B cell (primary cell): ENCODE data around the gene PTPRM. TPM values are rescaled to one million over a fixed set of nuclear protein-coding genes. Genes with fewer than 3 reads are reported as not detected.

ENCODE experiments used
- ATAC-seq: fragments of 200-7000 bp; cut with Tn5 transposase; one replicate; pipeline ENCODE4 v1.10.0; 2021; ENCODE audit warnings: low read depth, mild to moderate bottlenecking, moderate number of reproducible peaks, moderate library complexity
- CTCF ChIA-PET: fragments of 350-600 bp; sonication (Branson Sonifier 250); formaldehyde crosslinking; loops from one replicate; lab custom pipeline; 2021; ENCODE audit warnings: antibody characterized with exemption, inconsistent platforms; lab: Charles Lee
- POLR2A ChIA-PET: fragments of 350-600 bp; sonication (Branson Sonifier 250); formaldehyde crosslinking; loops from one replicate; lab custom pipeline; 2021; ENCODE audit warnings: antibody characterized with exemption; lab: Charles Lee
- DNase-seq: peaks from one replicate; pipeline ENCODE4 v3.0.0; 2013
- H2AFZ ChIP-seq: 2 replicates; pipeline ENCODE4 v1.6.1; 2012; ENCODE audit warnings: mild to moderate bottlenecking, low read depth, low read length; ENCODE audit not compliant: insufficient read depth, poor library complexity, severe bottlenecking
- H3K27ac ChIP-seq, 2 donors: 1 replicate in 1 of 2; 2 replicates in 1 of 2; pipeline ENCODE4 v1.5.1; 2012 to 2013; ENCODE audit warnings: low read length in 2 of 2, mild to moderate bottlenecking in 2 of 2, moderate library complexity in 1 of 2
- H3K27me3 ChIP-seq, 4 experiments: fragments of 200-600 bp in 1 of 4; sonication (generic) in 1 of 4; replicated peaks in 1 of 4; 1 replicate in 2 of 4; 2 replicates in 2 of 4; pipeline versions ENCODE4 v1.6.1 to v1.7.0; 2013 to 2016; ENCODE audit warnings: low read length in 3 of 4, mild to moderate bottlenecking in 2 of 4, mixed read lengths in 1 of 4, moderate library complexity in 1 of 4; ENCODE audit not compliant: insufficient read depth in 4 of 4, control insufficient read depth in 3 of 4; ENCODE audit errors: control extremely low read depth in 1 of 4
- H3K36me3 ChIP-seq, 2 experiments: replicated peaks in 1 of 2; 1 replicate in 1 of 2; 2 replicates in 1 of 2; pipeline versions ENCODE4 v1.6.1 to v1.7.1; 2013; ENCODE audit warnings: low read length in 1 of 2; ENCODE audit not compliant: insufficient read depth in 2 of 2, control insufficient read depth in 1 of 2; ENCODE audit errors: control extremely low read depth in 1 of 2, extremely low read depth in 1 of 2
- H3K4me1 ChIP-seq, 2 donors: fragments of 200-600 bp in 1 of 2; sonication (generic) in 1 of 2; 1 replicate in 1 of 2; 2 replicates in 1 of 2; pipeline versions ENCODE4 v1.5.1 to v1.6.1; 2013 to 2017; ENCODE audit warnings: low read length in 2 of 2; ENCODE audit not compliant: control insufficient read depth in 2 of 2, insufficient read depth in 2 of 2
- H3K4me2 ChIP-seq: replicated peaks from 2 replicates; pipeline ENCODE3; 2012; ENCODE audit warnings: mild to moderate bottlenecking, low read depth, low read length; ENCODE audit not compliant: poor library complexity, severe bottlenecking
- H3K4me3 ChIP-seq, 5 experiments: fragments of 200-600 bp in 1 of 5; sonication (generic) in 1 of 5; 1 replicate in 3 of 5; 2 replicates in 2 of 5; pipeline versions ENCODE4 v1.5.1 to v1.7.0; 2011 to 2016; ENCODE audit warnings: low read length in 4 of 5, mild to moderate bottlenecking in 4 of 5, low read depth in 2 of 5, control low read depth in 1 of 5, moderate library complexity in 1 of 5; ENCODE audit not compliant: insufficient read depth in 1 of 5; ENCODE audit errors: control extremely low read depth in 1 of 5, extremely low read depth in 1 of 5
- H3K79me2 ChIP-seq: fragments of 200-600 bp; sonication (generic); one replicate; pipeline ENCODE4 v1.6.0; 2016; ENCODE audit warnings: low read length; ENCODE audit not compliant: control insufficient read depth, insufficient read depth
- H3K9ac ChIP-seq: fragments of 200-600 bp; sonication (generic); 2 replicates; pipeline ENCODE4 v1.6.1; 2017; ENCODE audit warnings: mild to moderate bottlenecking, low read length, moderate library complexity
- H3K9me3 ChIP-seq, 3 donors: one replicate each; pipeline versions ENCODE4 v1.6.1 to v1.7.1; 2013; ENCODE audit warnings: low read length in 2 of 3; ENCODE audit not compliant: control insufficient read depth in 2 of 3, insufficient read depth in 1 of 3; ENCODE audit errors: control extremely low read depth in 1 of 3
- H4K20me1 ChIP-seq: 2 replicates; pipeline ENCODE4 v1.6.0; 2012; ENCODE audit warnings: mild to moderate bottlenecking, low read length; ENCODE audit not compliant: insufficient read depth, control insufficient read depth, poor library complexity, severe bottlenecking
- H3K27ac Mint-ChIP-seq: one replicate; pipeline ENCODE4 v1.8.0; 2021; ENCODE audit warnings: mixed read lengths
- H3K27me3 Mint-ChIP-seq: one replicate; pipeline ENCODE4 v1.8.0; 2021; ENCODE audit warnings: mixed read lengths
- H3K4me1 Mint-ChIP-seq: one replicate; pipeline ENCODE4 v1.8.0; 2021; ENCODE audit warnings: mixed read lengths
- H3K4me3 Mint-ChIP-seq: one replicate; pipeline ENCODE4 v1.8.0; 2021; ENCODE audit warnings: mixed read lengths
- H3K9me3 Mint-ChIP-seq: one replicate; pipeline ENCODE4 v1.8.0; 2022; ENCODE audit warnings: mixed read lengths; ENCODE audit not compliant: insufficient read depth
- CTCF ChIP-seq: fragments of 200-600 bp; IDR thresholded peaks from one replicate; pipeline ENCODE4 v1.8.0; 2022; ENCODE audit warnings: antibody characterized with exemption, mild to moderate bottlenecking
- EZH2 ChIP-seq: IDR thresholded peaks from 2 replicates; pipeline ENCODE4 v1.6.1; 2012; ENCODE audit warnings: borderline replicate concordance, low read depth, mild to moderate bottlenecking, moderate library complexity, low read length; ENCODE audit not compliant: insufficient read depth, poor library complexity, severe bottlenecking
- WGBS: methylation state at CpG from one replicate; pipeline ENCODE4 v1.1.5; 2013; ENCODE audit warnings: missing lambda C conversion rate; ENCODE audit not compliant: insufficient coverage; 5-methylcytosine and 5-hydroxymethylcytosine counted together
- intact Hi-C: fragments of 100-400 bp; cut with micrococcal nuclease; formaldehyde crosslinking; loops from one replicate; pipeline ENCODE4 v1.10.0; 2022
- polyA plus RNA-seq: library from polyadenylated mRNA; depleted of rRNA; stranded (reverse); fragments of >200 nt; gene quantifications from 2 replicates; pipeline ENCODE4 v1.2.3, GENCODE V29; 2012
- total RNA-seq, 2 donors: library from RNA; stranded (reverse); fragments of 120-200 nt in 1 of 2; gene quantifications; 1 replicate in 1 of 2; 2 replicates in 1 of 2; pipeline versions ENCODE4 v1.2.3 to v1.2.4, GENCODE V29; 2013 to 2022

Gene PTPRM
- total and polyA plus RNA-seq, 2 donors (not counting 1 experiment from before 2014, with no cell fraction given), result 0.20 to 0.89 TPM

- no peak for TF ChIP-seq CTCF
- TF ChIP-seq EZH2, result no peak
- ChIA-PET CTCF (no interaction called here), POLR2A (no interaction called here)
- Histone ChIP-seq H3K4me2 (no peak overlapping the region), H3K4me1 (no peaks in the 10 kb centered on the region), H3K79me2 (no peaks in the 10 kb centered on the region), H3K9me3 (peaks cover 0 to 3% (median 0%) of the 10 kb centered on the region in 3 donors), H4K20me1 (no peaks in the 10 kb centered on the region), H3K36me3 (no peaks in the 10 kb centered on the region), H2AFZ (no peak overlapping the region), H3K4me3 (no peak overlapping the region), H3K9ac (no peak overlapping the region), H3K27ac (no peak overlapping the region), H3K27me3 (no peaks in the 10 kb centered on the region)
- H3K4me1 Mint-ChIP-seq, result no peaks in the 10 kb centered on the region
- DNase-seq, result no peak
- H3K4me3 Mint-ChIP-seq, result no peak overlapping the region
- ATAC-seq, result no peak
- no peaks in the 10 kb centered on the region for H3K9me3 Mint-ChIP-seq
- H3K27me3 Mint-ChIP-seq, result no peaks in the 10 kb centered on the region
- H3K27ac Mint-ChIP-seq, result no peak overlapping the region
- intact Hi-C loops, result no loop called here
- 90% methylated on average over 2 of the region's 2 CpGs for WGBS
Observed at GRCh38 chr18:7737550-7737949, 170.4 kb downstream of the PTPRM start.

GRCh38 chr18:7740821-7741220 is 173.7 kb downstream of the PTPRM start:
- Histone ChIP-seq H3K9ac (no peak overlapping the region), H3K9me3 (peaks cover 0 to 3% (median 0%) of the 10 kb centered on the region in 3 donors), H3K27me3 (no peaks in the 10 kb centered on the region), H3K4me1 (no peaks in the 10 kb centered on the region), H2AFZ (no peak overlapping the region), H3K4me2 (no peak overlapping the region), H3K4me3 (no peak overlapping the region), H3K79me2 (no peaks in the 10 kb centered on the region), H3K36me3 (no peaks in the 10 kb centered on the region), H3K27ac (no peak overlapping the region), H4K20me1 (no peaks in the 10 kb centered on the region)
- peaks cover 1% of the 10 kb centered on the region for H3K9me3 Mint-ChIP-seq
- POLR2A ChIA-PET, result no interaction called here
- H3K27me3 Mint-ChIP-seq, result no peaks in the 10 kb centered on the region
- WGBS, result 70% methylated on average over 2 of the region's 3 CpGs
- TF ChIP-seq CTCF (no peak), EZH2 (no peak)
- no peak for ATAC-seq
- CTCF ChIA-PET, result no interaction called here
- no peaks in the 10 kb centered on the region for H3K4me1 Mint-ChIP-seq
- no peak overlapping the region for H3K4me3 Mint-ChIP-seq
- H3K27ac Mint-ChIP-seq, result no peak overlapping the region
- DNase-seq, result no peak
- intact Hi-C loops, result no loop called here
